ENCODE measurements around the gene PLXNB2. TPM values are rescaled to one million over a fixed set of nuclear protein-coding genes. Genes with fewer than 3 reads are reported as not detected.

PLXNB2 gene
- total and polyA plus RNA-seq, 2 experiments from 2014 or later, result 123 to 147 TPM

- DNase-seq, result peak; percentile 43
- no peaks in the 10 kb centered on the region for H3K9me3 ChIP-seq (ENCODE audit: low read depth)
- peak overlapping the region; percentile 60 for H3K4me3 ChIP-seq
- peaks cover 99% of the 10 kb centered on the region for H3K79me2 ChIP-seq (ENCODE audit: insufficient read depth)
- no peak for TF ChIP-seq EZH2phosphoT487 (IDR thresholded peaks at IDR 0.05; ENCODE audit: insufficient read depth, low read depth)
- no peak for TF ChIP-seq EZH2 (IDR thresholded peaks at IDR 0.05; ENCODE audit: insufficient read depth, poor library complexity, severe bottlenecking)
- H4K20me1 ChIP-seq (ENCODE audit: insufficient read depth), result no peaks in the 10 kb centered on the region; the same call in 1 of the 2 replicates
- 4 to 10% methylated on average over 25 to 44 of the region's 93 CpGs for WGBS, 2 experiments (ENCODE audit: low coverage in 1 of 2, low lambda C conversion rate in 2 of 2, missing lambda C conversion rate in 2 of 2)
- H3F3A ChIP-seq (ENCODE audit: insufficient read depth), result peaks cover 9% of the 10 kb centered on the region
- H3K36me3 ChIP-seq (ENCODE audit: low read depth), result no peaks in the 10 kb centered on the region
- in situ Hi-C loops (cut with MboI), result no loop called here
- no peaks in the 10 kb centered on the region for H3K9me2 ChIP-seq (ENCODE audit: insufficient read depth)
- peak overlapping the region; percentile 33 for H3K27ac ChIP-seq
- peaks cover 36% of the 10 kb centered on the region for H3K4me1 ChIP-seq (ENCODE audit: insufficient read depth)
- no peaks in the 10 kb centered on the region for H3K27me3 ChIP-seq (replicated peaks; ENCODE audit: insufficient read depth)
- H2AFZ ChIP-seq, result no peak overlapping the region
- H3K4me2 ChIP-seq (ENCODE audit: unreplicated experiment), result peak overlapping the region; percentile 51
- H3K9ac ChIP-seq, result peak overlapping the region; percentile 62
These were observed 7.4 kb downstream of the PLXNB2 start for GRCh38 chr22:50299785-50300619.

DNA sequence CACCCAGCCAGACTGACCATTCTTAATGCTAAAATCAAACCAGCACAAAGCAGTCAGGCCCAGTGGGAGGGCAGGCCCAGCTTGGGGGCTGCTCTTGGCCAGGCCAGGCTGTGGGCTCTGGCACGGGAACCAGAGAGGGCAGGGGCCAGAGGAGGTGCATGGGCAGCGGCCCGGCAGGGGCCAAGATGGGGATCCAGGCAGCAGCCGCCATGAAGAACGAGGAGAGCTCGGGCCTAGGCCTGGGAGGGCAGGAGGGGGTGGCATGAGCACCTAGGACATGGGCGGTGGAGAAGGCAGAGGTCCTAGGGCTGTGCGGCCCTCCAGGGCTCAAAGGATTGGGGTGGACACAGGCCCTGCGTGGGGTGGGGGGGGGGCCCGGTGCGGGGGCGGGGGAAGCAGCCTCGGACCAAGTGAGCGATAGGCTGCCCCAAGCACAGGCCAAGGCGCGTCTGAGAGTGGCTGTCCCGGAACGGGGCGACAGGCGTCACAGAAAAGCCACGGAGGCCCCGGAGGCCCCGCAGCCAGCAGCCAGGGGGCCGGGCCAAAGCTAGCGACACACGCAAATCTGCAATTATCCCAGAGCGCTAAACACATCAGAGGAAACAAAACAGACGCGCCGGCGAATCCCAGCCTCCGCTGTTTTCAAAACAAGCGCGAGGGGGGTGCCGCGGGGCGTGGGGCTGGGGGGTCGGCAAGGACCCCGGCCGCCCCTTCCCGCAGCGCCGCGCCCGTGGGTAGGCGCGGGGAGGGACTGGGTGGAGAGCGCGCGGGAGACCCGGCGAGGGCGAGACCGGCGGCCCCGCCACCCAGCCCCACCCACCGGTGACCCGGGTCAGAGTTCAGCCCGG is 8.3 kb downstream of the PLXNB2 start:
- no peaks in the 10 kb centered on the region; the same call in 1 of the 2 replicates for H4K20me1 ChIP-seq (ENCODE audit: insufficient read depth)
- in situ Hi-C loops (cut with MboI), result no loop called here
- peaks cover 32% of the 10 kb centered on the region for H3K4me1 ChIP-seq (ENCODE audit: insufficient read depth)
- H3K79me2 ChIP-seq (ENCODE audit: insufficient read depth), result peaks cover 99% of the 10 kb centered on the region
- H3K27me3 ChIP-seq (replicated peaks; ENCODE audit: insufficient read depth), result no peaks in the 10 kb centered on the region
- no peaks in the 10 kb centered on the region for H3K9me3 ChIP-seq (ENCODE audit: low read depth)
- H3K9ac ChIP-seq, result peak overlapping the region; percentile 62
- H3K4me3 ChIP-seq, result peak overlapping the region; percentile 60
- TF ChIP-seq EZH2 (IDR thresholded peaks at IDR 0.05; ENCODE audit: insufficient read depth, poor library complexity, severe bottlenecking), result no peak
- TF ChIP-seq EZH2phosphoT487 (IDR thresholded peaks at IDR 0.05; ENCODE audit: insufficient read depth, low read depth), result no peak
- H3K9me2 ChIP-seq (ENCODE audit: insufficient read depth), result no peaks in the 10 kb centered on the region
- peak; percentile 68 for DNase-seq
- no peak overlapping the region for H2AFZ ChIP-seq
- peak overlapping the region; percentile 51 for H3K4me2 ChIP-seq (ENCODE audit: unreplicated experiment)
- H3F3A ChIP-seq (ENCODE audit: insufficient read depth), result peaks cover 9% of the 10 kb centered on the region
- 28 to 29% methylated on average over 25 to 59 of the region's 59 CpGs for WGBS, 2 experiments (ENCODE audit: low coverage in 1 of 2, low lambda C conversion rate in 2 of 2, missing lambda C conversion rate in 2 of 2)
- no peaks in the 10 kb centered on the region for H3K36me3 ChIP-seq (ENCODE audit: low read depth)
- peak overlapping the region; percentile 58 for H3K27ac ChIP-seq

DNA sequence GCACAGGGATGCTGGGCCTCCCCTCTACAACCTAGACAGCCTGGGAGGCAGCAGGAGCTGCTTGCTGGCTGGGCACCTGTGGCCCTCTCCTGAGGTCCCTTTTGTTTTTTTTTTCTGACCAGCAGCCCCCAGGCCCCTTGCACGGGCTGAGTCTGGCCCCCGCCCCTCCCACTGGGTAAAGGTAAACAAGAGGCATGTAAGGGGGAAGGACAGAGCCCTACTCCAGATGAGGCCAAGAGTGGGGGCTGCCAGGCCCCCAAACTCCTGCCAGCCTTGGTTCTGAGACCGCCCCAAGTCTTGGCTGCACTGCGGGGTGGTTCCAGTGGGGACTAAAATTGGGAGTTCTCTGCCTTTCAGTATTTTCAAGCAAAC is 9.2 kb downstream of the PLXNB2 start:
- Histone ChIP-seq H3F3A (ENCODE audit: insufficient read depth) (peaks cover 9% of the 10 kb centered on the region), H3K79me2 (ENCODE audit: insufficient read depth) (peaks cover 98% of the 10 kb centered on the region), H3K9me2 (ENCODE audit: insufficient read depth) (no peaks in the 10 kb centered on the region), H3K4me3 (no peak overlapping the region), H3K27ac (no peak overlapping the region), H3K36me3 (ENCODE audit: low read depth) (no peaks in the 10 kb centered on the region), H3K27me3 (replicated peaks; ENCODE audit: insufficient read depth) (no peaks in the 10 kb centered on the region), H2AFZ (no peak overlapping the region), H3K4me2 (ENCODE audit: unreplicated experiment) (no peak overlapping the region), H3K4me1 (ENCODE audit: insufficient read depth) (peaks cover 30% of the 10 kb centered on the region), H3K9ac (0 out of 2 replicates have a peak overlapping the region, but pooled peaks have one; percentile 47), H3K9me3 (ENCODE audit: low read depth) (no peaks in the 10 kb centered on the region), H4K20me1 (ENCODE audit: insufficient read depth) (no peaks in the 10 kb centered on the region; the same call in 1 of the 2 replicates)
- WGBS, 2 experiments (ENCODE audit: low coverage in 1 of 2, low lambda C conversion rate in 2 of 2, missing lambda C conversion rate in 2 of 2), result 78 to 88% methylated on average over 4 of the region's 4 CpGs
- in situ Hi-C loops (cut with MboI), result no loop called here
- TF ChIP-seq EZH2 (IDR thresholded peaks at IDR 0.05; ENCODE audit: insufficient read depth, poor library complexity, severe bottlenecking) (no peak), EZH2phosphoT487 (IDR thresholded peaks at IDR 0.05; ENCODE audit: insufficient read depth, low read depth) (no peak)
- DNase-seq, result no peak

- Histone ChIP-seq H3K27me3 (replicated peaks; ENCODE audit: insufficient read depth) (no peaks in the 10 kb centered on the region), H3K9me2 (ENCODE audit: insufficient read depth) (no peaks in the 10 kb centered on the region), H3K9me3 (ENCODE audit: low read depth) (no peaks in the 10 kb centered on the region), H3K4me1 (ENCODE audit: insufficient read depth) (peaks cover 29% of the 10 kb centered on the region), H3K79me2 (ENCODE audit: insufficient read depth) (peaks cover 98% of the 10 kb centered on the region), H3K9ac (no peak overlapping the region), H3K36me3 (ENCODE audit: low read depth) (no peaks in the 10 kb centered on the region), H4K20me1 (ENCODE audit: insufficient read depth) (no peaks in the 10 kb centered on the region; the same call in 1 of the 2 replicates), H3K27ac (no peak overlapping the region), H2AFZ (no peak overlapping the region), H3F3A (ENCODE audit: insufficient read depth) (peaks cover 9% of the 10 kb centered on the region; the same call in 1 of the 2 replicates), H3K4me3 (no peak overlapping the region), H3K4me2 (ENCODE audit: unreplicated experiment) (no peak overlapping the region)
- no peak for TF ChIP-seq EZH2phosphoT487 (IDR thresholded peaks at IDR 0.05; ENCODE audit: insufficient read depth, low read depth)
- TF ChIP-seq EZH2 (IDR thresholded peaks at IDR 0.05; ENCODE audit: insufficient read depth, poor library complexity, severe bottlenecking), result no peak
- WGBS, 2 experiments (ENCODE audit: low coverage in 1 of 2, low lambda C conversion rate in 2 of 2, missing lambda C conversion rate in 2 of 2), result 92 to 95% methylated on average over 16 to 20 of the region's 20 CpGs
- DNase-seq, result no peak
- in situ Hi-C loops (cut with MboI), result no loop called here
These were observed 9.8 kb downstream of the PLXNB2 start for GRCh38 chr22:50297510-50298265.
